GM10248 (cell line): ENCODE measurements around the gene UBE2E3.

Experiments used
- CTCF ChIA-PET: fragments of 300-600 bp; sonication (Branson Sonifier 250); formaldehyde crosslinking; extraction: SDS; loops from one replicate; lab custom pipeline; 2021; ENCODE audit warnings: antibody characterized with exemption; lab: Yijun Ruan, JAX
- POLR2A ChIA-PET: fragments of 350-650 bp; sonication (Branson Sonifier 250); formaldehyde crosslinking; extraction: SDS; loops from one replicate; lab custom pipeline; 2020; ENCODE audit warnings: antibody characterized with exemption; lab: Yijun Ruan, JAX
- DNase-seq: peaks from one replicate; pipeline ENCODE4 v3.0.0; 2012; ENCODE audit errors: extremely low spot score
- CTCF ChIP-seq: IDR thresholded peaks from 2 replicates; pipeline ENCODE4 v1.5.1; 2012; ENCODE audit warnings: mild to moderate bottlenecking, low read depth; ENCODE audit errors: extremely low read depth, missing control alignments, control extremely low read depth

Gene UBE2E3

GRCh38 chr2:181004647-181005325, 24.4 kb downstream of the UBE2E3 start:
- TF ChIP-seq CTCF = no peak
- ChIA-PET CTCF (interaction anchor here (1.0 to 1.8 kb wide), 7 partner anchors 9 to 55 kb away, joined by 4 to 7 read pairs (median 4); no protein-coding TSS in a partner anchor), POLR2A (no interaction called here)
- no peak for DNase-seq

- no peak for DNase-seq
- POLR2A ChIA-PET = no interaction called here
- TF ChIP-seq CTCF = no peak
- CTCF ChIA-PET = interaction anchor here (1.0 to 1.8 kb wide), 8 partner anchors 9 to 54 kb away, joined by 3 to 7 read pairs (median 4); no protein-coding TSS in a partner anchor
Measured at GRCh38 chr2:181005326-181005655, 24.9 kb downstream of the UBE2E3 start.

GRCh38 chr2:181005809-181006208, 25.4 kb downstream of the UBE2E3 start:
- no peak for TF ChIP-seq CTCF
- POLR2A ChIA-PET = no interaction called here
- CTCF ChIA-PET = interaction anchor here (1.2 to 1.8 kb wide), 7 partner anchors 9 to 54 kb away, joined by 3 to 7 read pairs (median 4); no protein-coding TSS in a partner anchor
- no peak for DNase-seq

- POLR2A ChIA-PET = interaction anchor here (0.6 kb wide), 1 partner anchor 30 kb away, joined by 3 read pairs; no protein-coding TSS in a partner anchor
- CTCF ChIA-PET = interaction anchor here (1.2 to 1.6 kb wide), 5 partner anchors 9 to 18 kb away, joined by 3 to 4 read pairs (median 3); no protein-coding TSS in a partner anchor
- DNase-seq = no peak
- TF ChIP-seq CTCF = no peak
Measured at GRCh38 chr2:181007086-181007837, 26.9 kb downstream of the UBE2E3 start.

- ChIA-PET POLR2A (no interaction called here), CTCF (no interaction called here)
- TF ChIP-seq CTCF = no peak
Measured at GRCh38 chr2:181008407-181008806, 28.0 kb downstream of the UBE2E3 start.

GRCh38 chr2:181021199-181021789, 40.9 kb downstream of the UBE2E3 start:
- CTCF ChIA-PET = interaction anchor here (1.3 to 1.5 kb wide), 2 partner anchors 16 to 40 kb away, joined by 3 to 4 read pairs; partner anchors contain the start of gene UBE2E3
- POLR2A ChIA-PET = no interaction called here
- no peak for TF ChIP-seq CTCF
- DNase-seq = no peak

More at GRCh38 chr2:181008407-181008806, 28.0 kb downstream of the UBE2E3 start:
- no peak for DNase-seq
